HepG2 (cell line): ENCODE data around the gene SH2D3C. TPM values are rescaled to one million over a fixed set of nuclear protein-coding genes. Genes with fewer than 3 reads are reported as not detected.
A peak's percentile ranks its signal among the peaks of the same experiment; 100 is the strongest.

Experiments used
- FIP1L1 ChIP-seq: fragments of 200-400 bp; formaldehyde crosslinking; IDR thresholded peaks from 2 replicates; pipeline ENCODE4 v1.6.1; 2018; ENCODE audit warnings: low read depth, mild to moderate bottlenecking, low read length, moderate library complexity, borderline replicate concordance; ENCODE audit not compliant: insufficient read depth
- FOXO1 ChIP-seq: sonication (generic); formaldehyde crosslinking; IDR thresholded peaks from 2 replicates; pipeline ENCODE4 v1.4.0; 2020; ENCODE audit warnings: missing genetic modification reagents
- POLR2AphosphoS2 ChIP-seq: IDR thresholded peaks from 2 replicates; pipeline ENCODE4 v1.6.1; 2011; ENCODE audit warnings: low read depth, low read length, improper control_type of control experiment
- RFX5 ChIP-seq: IDR thresholded peaks from 2 replicates; pipeline ENCODE4 v1.6.1; 2011; ENCODE audit warnings: low read depth, low read length, improper control_type of control experiment
- polyA plus RNA-seq, 8 experiments: library from polyadenylated mRNA; depleted of rRNA in 3 of 8; stranded (reverse) in 7 of 8; unstranded in 1 of 8; fragments of >200 nt; fragmentation: Illumina TruSeq in 4 of 8; extraction: Trizol in 4 of 8; gene quantifications; 2 replicates each; pipeline versions ENCODE4 v1.2.1 to v1.2.3, GENCODE V29; 2011 to 2016; ENCODE audit warnings: low read depth in 4 of 8, missing spikeins in 1 of 8, mixed read lengths in 1 of 8; ENCODE audit not compliant: insufficient read depth in 1 of 8
- total RNA-seq, 5 experiments: library from RNA; depleted of rRNA; stranded (reverse); fragments of >200 nt; fragmentation: Illumina TruSeq; extraction: Trizol; gene quantifications; 2 replicates each; pipeline ENCODE4 v1.2.3, GENCODE V29; 2016; ENCODE audit warnings: low read depth in 1 of 5
- TF ChIP-seq, protein P1 (sequence below): sonication (generic); formaldehyde crosslinking; IDR thresholded peaks from 2 replicates; pipeline ENCODE4 v1.5.0; 2020; ENCODE audit warnings: mild to moderate bottlenecking, missing genetic modification reagents, moderate library complexity
- TF ChIP-seq, protein P2 (sequence below): IDR thresholded peaks from 2 replicates; pipeline ENCODE4 v1.4.0; 2020; ENCODE audit warnings: mild to moderate bottlenecking, missing genetic modification reagents
- TF ChIP-seq, protein P3 (sequence below): sonication (generic); formaldehyde crosslinking; conservative IDR thresholded peaks from 2 replicates; pipeline ENCODE4 v1.4.0; 2020; ENCODE audit warnings: missing genetic modification reagents
- TF ChIP-seq, protein P4 (sequence below): IDR thresholded peaks from 2 replicates; pipeline ENCODE4 v1.6.1; 2018; ENCODE audit warnings: missing genetic modification reagents

Gene SH2D3C
- total and polyA plus RNA-seq, 2 of the 13 experiments (the other 11 are each of a cell fraction or from before 2014, with no cell fraction given): not detected

DNA sequence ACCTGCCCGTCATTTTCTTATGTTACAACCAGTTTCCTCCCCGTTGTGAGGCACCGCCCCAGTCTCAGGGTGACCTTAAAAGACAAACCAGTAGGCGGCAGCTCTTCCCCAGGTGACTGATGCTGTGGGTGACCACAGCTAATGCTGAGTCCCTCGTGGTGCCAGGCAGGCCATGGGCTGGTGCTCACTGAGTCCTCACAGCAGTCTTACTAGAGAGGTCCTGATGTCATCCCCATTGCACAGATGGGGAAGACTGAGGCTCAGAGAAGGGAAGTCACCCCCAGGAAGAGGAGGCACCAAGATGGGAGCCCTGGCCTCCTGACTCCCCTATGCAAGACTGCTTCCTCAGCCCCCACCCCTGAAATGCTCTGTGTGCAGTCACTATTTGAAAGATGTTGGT is 70.7 kb downstream of the SH2D3C start (continued):
- TF ChIP-seq, protein P1, sequence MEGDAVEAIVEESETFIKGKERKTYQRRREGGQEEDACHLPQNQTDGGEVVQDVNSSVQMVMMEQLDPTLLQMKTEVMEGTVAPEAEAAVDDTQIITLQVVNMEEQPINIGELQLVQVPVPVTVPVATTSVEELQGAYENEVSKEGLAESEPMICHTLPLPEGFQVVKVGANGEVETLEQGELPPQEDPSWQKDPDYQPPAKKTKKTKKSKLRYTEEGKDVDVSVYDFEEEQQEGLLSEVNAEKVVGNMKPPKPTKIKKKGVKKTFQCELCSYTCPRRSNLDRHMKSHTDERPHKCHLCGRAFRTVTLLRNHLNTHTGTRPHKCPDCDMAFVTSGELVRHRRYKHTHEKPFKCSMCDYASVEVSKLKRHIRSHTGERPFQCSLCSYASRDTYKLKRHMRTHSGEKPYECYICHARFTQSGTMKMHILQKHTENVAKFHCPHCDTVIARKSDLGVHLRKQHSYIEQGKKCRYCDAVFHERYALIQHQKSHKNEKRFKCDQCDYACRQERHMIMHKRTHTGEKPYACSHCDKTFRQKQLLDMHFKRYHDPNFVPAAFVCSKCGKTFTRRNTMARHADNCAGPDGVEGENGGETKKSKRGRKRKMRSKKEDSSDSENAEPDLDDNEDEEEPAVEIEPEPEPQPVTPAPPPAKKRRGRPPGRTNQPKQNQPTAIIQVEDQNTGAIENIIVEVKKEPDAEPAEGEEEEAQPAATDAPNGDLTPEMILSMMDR (CRISPR knock-in tag): peak; percentile 47
- TF ChIP-seq RFX5 (no peak), FIP1L1 (no peak), FOXO1 (CRISPR knock-in tag) (no peak), POLR2AphosphoS2 (no peak)
- TF ChIP-seq, protein P2, sequence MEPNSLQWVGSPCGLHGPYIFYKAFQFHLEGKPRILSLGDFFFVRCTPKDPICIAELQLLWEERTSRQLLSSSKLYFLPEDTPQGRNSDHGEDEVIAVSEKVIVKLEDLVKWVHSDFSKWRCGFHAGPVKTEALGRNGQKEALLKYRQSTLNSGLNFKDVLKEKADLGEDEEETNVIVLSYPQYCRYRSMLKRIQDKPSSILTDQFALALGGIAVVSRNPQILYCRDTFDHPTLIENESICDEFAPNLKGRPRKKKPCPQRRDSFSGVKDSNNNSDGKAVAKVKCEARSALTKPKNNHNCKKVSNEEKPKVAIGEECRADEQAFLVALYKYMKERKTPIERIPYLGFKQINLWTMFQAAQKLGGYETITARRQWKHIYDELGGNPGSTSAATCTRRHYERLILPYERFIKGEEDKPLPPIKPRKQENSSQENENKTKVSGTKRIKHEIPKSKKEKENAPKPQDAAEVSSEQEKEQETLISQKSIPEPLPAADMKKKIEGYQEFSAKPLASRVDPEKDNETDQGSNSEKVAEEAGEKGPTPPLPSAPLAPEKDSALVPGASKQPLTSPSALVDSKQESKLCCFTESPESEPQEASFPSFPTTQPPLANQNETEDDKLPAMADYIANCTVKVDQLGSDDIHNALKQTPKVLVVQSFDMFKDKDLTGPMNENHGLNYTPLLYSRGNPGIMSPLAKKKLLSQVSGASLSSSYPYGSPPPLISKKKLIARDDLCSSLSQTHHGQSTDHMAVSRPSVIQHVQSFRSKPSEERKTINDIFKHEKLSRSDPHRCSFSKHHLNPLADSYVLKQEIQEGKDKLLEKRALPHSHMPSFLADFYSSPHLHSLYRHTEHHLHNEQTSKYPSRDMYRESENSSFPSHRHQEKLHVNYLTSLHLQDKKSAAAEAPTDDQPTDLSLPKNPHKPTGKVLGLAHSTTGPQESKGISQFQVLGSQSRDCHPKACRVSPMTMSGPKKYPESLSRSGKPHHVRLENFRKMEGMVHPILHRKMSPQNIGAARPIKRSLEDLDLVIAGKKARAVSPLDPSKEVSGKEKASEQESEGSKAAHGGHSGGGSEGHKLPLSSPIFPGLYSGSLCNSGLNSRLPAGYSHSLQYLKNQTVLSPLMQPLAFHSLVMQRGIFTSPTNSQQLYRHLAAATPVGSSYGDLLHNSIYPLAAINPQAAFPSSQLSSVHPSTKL (CRISPR knock-in tag): no peak
- TF ChIP-seq, protein P3, sequence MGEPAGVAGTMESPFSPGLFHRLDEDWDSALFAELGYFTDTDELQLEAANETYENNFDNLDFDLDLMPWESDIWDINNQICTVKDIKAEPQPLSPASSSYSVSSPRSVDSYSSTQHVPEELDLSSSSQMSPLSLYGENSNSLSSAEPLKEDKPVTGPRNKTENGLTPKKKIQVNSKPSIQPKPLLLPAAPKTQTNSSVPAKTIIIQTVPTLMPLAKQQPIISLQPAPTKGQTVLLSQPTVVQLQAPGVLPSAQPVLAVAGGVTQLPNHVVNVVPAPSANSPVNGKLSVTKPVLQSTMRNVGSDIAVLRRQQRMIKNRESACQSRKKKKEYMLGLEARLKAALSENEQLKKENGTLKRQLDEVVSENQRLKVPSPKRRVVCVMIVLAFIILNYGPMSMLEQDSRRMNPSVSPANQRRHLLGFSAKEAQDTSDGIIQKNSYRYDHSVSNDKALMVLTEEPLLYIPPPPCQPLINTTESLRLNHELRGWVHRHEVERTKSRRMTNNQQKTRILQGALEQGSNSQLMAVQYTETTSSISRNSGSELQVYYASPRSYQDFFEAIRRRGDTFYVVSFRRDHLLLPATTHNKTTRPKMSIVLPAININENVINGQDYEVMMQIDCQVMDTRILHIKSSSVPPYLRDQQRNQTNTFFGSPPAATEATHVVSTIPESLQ (CRISPR knock-in tag): no peak
- TF ChIP-seq, protein P4, sequence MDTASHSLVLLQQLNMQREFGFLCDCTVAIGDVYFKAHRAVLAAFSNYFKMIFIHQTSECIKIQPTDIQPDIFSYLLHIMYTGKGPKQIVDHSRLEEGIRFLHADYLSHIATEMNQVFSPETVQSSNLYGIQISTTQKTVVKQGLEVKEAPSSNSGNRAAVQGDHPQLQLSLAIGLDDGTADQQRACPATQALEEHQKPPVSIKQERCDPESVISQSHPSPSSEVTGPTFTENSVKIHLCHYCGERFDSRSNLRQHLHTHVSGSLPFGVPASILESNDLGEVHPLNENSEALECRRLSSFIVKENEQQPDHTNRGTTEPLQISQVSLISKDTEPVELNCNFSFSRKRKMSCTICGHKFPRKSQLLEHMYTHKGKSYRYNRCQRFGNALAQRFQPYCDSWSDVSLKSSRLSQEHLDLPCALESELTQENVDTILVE (CRISPR knock-in tag): no peak
